Fibroblast of skin of back (primary cell): ENCODE data around the gene SKIDA1.

Experiments
- DNase-seq: peaks from one replicate; pipeline ENCODE4 v3.0.0-alpha.2; 2013

The SKIDA1 gene

GRCh38 chr10:21528236-21529031 is 3.0 kb upstream of the SKIDA1 start:
- DNase-seq, result no peak

DNA sequence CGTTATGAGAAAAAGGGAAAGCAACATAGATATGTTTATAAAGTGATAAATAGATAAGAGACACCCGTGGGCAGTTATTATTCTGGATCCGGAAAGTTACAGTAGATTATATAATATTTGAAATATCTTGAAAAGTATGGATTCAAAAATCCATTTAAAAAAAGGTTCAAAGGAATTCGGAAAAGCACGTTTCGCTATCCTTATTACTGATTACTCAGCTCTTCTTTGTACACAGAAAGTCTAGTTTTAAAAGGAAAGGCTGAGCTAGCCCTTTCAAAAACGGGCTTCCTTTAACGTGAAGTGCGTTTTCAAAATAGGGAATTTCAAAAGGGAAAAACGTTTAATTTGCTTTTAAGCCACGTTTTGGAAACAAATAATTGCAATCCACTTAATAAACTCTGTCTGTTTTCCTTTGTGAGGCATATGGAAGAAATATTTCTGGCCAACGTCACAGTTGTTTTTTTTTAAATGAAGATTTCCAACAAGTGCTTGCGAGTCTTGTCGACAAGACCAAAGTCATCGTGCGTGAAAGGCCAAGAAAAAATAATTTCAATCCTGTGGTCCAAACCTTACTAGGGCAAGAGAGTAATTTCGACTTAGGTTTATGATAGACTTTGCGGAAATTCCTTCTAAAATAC is 2.2 kb upstream of the SKIDA1 start:
- DNase-seq, result peak; percentile 47

- DNase-seq, result peak; percentile 74
Measured at GRCh38 chr10:21526860-21527597, 1.5 kb upstream of the SKIDA1 start.

- DNase-seq, result peak; percentile 92
Measured at GRCh38 chr10:21526188-21526859, 842 bp upstream of the SKIDA1 start.

DNA sequence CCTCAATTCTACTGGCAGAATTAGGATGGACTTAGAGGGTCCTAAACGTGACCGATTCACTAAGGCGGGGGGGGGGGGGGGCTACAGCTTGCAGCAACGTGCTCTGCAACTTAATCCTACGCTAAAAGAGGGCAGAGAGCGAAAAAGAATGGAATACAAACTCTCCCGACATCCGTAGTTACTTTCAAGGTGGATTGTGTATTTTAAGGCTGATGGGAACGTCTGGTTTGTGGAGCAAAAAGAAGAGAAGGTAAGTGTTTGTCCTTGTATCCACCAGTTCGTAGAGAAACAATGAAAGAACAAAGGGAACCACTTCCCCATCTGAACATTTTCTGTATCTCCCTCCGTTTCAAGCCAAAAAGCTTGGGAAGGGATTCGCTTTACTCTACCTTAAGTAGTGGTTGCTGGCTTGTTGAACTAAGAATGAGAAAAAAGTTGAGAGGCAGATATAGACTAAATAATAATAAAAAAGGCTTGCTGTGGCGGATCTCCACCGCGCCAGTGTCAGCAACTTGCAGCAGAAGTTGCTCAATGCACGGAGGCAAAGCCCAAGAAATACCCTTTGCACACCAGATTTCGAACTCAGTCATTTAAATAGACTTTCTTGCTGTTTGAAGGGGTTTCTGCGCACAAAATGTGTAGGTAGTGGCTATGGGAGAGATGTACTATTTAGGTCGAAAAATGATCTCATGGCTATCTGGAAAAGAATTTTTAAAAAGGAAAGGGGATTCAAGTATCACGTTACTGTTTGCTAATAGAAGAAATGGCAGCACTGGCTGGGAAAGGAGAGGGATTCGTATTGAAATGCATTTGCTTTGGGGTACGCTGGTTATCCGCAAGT is 736 bp downstream of the SKIDA1 start:
- DNase-seq, result peak; percentile 45

GRCh38 chr10:21524131-21524525 is 1.4 kb downstream of the SKIDA1 start:
- DNase-seq, result no peak

- peak; percentile 50 for DNase-seq
Measured at GRCh38 chr10:21523557-21524008, 1.9 kb downstream of the SKIDA1 start.

GRCh38 chr10:21522631-21523406 is 2.7 kb downstream of the SKIDA1 start:
- no peak for DNase-seq

DNA sequence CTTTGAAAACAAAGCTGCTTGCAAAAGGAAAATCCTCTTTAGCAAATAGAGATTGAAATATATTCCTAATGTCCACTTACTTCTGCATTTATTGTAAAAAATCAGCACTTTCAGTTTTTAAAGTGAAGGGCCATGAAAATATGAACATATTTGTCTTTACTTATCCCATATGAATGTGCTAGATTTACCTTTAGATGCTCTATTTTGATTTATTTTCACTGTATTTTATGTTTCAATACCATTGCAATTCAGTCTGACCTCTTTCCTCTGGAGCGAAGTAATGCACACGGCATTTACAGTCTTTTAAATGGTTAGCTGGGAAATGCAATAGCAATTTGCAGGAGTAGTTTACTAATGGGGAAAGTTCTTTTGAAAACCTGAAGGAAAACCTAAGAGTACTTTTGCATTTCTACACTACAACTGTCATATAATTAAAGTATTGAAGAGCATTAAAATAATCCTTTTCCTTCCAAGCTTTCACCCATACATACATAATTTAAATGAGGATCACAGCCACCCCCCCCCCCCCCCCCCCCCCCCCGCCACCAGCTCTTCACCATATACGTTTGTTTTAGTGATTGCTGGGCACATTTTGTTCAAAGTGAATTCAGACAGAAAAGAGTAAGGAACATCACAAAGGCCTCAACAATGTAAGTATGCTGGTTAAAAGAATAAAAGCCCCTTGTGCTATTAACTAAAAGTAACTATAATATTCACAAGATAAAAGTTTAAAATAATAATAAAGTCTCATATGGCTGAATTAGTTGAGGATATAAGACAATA is 3.5 kb downstream of the SKIDA1 start:
- DNase-seq, result no peak

DNA sequence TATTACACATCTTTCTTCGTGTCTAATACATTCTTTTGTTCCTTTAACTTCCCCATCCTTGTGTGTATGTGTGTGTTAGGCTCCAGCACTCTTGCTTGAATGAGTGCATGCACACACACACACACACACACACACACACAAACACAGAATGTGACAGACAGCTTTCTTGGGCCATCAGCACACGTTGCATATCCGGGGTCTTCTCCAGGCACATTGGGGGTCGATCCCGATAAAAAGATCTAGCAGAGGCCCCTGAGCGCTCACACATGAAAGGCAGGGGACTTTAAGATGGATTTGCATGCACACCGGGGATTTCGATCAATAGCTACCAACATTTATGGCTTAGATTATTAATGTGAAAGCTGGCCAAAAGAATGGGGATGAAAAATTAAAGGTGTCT is 4.5 kb downstream of the SKIDA1 start:
- DNase-seq, result no peak

GRCh38 chr10:21520509-21520908 is 5.0 kb downstream of the SKIDA1 start:
- DNase-seq, result no peak

DNA sequence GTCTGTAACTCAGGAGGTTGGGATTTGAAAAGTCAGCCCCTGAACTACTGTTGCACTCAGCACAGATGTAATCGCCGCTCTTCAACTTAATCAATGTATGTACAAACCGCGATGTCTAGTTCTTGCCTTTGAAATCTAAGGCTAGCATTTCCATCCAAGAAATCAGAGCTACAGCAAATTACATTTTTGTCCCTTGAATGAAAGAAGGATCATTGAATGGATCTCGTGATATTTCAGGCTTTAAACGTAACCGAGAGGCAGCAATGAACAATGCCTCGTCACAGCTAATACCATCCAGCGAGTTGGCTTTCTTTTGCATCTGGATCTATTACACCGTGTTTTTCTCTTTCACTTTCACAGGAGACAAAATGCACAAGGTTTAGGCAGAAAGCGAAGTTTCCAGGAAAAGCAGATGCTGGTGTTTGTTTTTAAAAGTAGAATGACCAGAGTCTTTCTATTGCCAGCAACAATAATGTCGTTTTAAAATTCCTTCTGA is 5.5 kb downstream of the SKIDA1 start:
- DNase-seq, result peak; percentile 78

- DNase-seq, result no peak
Measured at GRCh38 chr10:21519397-21519933, 6.0 kb downstream of the SKIDA1 start.

- no peak for DNase-seq
Measured at GRCh38 chr10:21518641-21519396, 6.7 kb downstream of the SKIDA1 start.

DNA sequence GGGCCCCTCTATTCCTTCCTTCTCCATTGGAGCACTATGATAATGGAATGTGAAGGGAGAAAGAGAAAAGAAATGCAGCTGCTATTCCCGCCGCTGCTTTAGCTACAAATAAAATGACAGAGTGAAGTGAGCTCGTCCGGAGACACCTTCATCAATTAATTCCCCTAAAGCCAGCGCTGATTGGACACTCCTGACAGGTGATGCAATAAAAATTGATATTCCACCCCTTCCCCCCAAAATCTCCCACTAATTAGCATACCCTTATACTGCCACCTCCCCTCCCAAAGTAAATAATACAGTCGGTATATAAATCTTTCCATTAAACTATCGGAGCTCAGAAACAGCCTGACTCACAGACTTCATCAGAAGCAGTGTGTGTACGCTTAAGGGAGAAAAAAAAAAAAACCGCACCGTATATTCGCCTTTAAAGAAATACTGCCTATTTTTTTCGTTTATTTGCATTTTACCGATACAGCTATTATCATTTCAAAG is 7.3 kb downstream of the SKIDA1 start:
- DNase-seq, result peak; percentile 65

DNA sequence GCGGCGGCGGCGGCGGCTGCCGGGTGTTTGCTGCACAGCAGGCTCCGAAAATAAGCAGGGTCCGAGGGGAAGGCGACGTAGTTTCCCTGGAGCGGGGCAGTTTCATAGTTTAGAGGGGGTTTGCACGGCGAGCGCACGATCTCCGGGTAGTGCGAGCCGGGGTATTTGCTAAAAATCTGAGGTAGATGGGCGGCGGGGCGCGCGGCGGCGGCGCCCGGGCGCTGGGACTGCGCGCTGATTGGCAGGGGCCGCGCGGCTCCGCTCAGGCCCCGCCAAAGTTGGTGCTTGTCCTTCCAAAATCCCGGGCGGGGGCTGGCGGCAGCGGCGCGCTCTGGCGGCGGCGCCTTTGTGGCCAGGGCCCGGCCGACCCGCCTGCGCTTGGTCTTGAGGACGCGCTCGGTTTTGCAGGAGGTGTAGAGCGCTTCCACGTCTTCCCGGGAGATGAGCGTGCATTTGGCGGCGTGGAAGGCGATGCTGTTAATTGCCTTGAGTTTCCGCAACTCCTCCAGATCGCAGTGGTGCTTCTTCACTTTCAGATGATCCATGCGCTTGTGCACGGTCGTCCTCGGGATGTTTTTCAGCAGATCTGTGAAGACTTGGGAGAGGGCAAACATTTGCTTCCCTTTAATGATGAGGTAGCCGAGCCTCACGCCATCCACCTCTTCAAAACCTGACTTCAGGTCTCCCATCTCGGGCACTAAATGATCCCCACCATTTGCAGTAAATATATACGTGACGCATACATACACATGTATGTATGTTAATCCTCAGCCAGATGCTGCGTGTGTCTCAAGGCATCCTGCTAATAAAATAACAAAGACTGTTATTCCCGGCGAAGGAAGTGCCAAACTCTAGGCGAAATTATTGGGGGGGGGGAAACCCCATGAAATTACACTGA is 8.1 kb downstream of the SKIDA1 start:
- peak; percentile 71 for DNase-seq
